Left renal cortex interstitium (tissue), 4 donors: ENCODE results near the gene EIF5A. TPM values are rescaled to one million over a fixed set of nuclear protein-coding genes. Genes with fewer than 3 reads are reported as not detected.

Experiments used
- DNase-seq, 4 donors: peaks; one replicate each; pipeline ENCODE4 v3.0.0-alpha.2; 2013; ENCODE audit warnings: low read depth in 4 of 4, low spot score in 2 of 4, missing footprints in 1 of 4
- polyA plus RNA-seq, 4 donors: library from polyadenylated mRNA; unstranded; fragments of 120-200 nt; gene quantifications; one replicate each; pipeline ENCODE4 v1.2.1, GENCODE V29; 2013; ENCODE audit not compliant: insufficient read length in 4 of 4

EIF5A gene
- polyA plus RNA-seq, 4 donors = 286 to 397 (median 312) TPM

DNA sequence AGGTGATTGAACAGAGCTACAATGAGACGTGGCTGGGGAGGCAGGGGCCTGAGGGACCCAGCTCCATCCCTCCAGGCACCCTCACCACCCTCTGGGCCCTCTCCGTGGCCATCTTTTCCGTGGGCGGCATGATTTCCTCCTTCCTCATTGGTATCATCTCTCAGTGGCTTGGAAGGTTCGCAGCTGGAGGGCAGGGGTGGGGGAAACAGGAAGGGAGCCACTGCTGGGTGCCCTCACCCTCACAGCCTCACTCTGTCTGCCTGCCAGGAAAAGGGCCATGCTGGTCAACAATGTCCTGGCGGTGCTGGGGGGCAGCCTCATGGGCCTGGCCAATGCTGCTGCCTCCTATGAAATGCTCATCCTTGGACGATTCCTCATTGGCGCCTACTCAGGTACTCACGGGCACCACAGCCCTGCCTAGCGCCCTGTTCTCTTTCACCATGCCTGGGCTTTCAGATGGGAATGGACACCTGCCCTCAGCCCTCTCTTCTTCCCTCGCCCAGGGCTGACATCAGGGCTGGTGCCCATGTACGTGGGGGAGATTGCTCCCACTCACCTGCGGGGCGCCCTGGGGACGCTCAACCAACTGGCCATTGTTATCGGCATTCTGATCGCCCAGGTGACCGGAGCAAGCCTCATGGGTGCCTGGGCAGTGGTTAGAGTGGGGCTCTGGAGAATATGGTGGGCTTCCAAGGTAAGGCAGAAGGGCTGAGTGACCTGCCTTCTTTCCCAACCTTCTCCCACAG is 23.8 kb upstream of the EIF5A start:
- no peak for DNase-seq

DNA sequence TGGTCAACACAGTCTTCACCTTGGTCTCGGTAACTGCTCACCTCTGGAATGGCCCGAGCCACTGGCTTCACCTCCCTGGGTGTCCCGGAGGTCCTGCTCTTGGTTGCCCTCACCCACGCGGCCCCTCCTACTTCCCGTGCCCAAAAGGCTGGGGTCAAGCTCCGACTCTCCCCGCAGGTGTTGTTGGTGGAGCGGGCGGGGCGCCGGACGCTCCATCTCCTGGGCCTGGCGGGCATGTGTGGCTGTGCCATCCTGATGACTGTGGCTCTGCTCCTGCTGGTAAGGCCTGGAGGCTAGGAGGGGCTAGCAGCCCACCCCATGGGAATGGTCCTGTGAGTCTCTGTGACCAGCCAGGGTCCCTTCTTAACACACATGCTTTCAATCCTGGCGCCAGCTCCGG is 22.5 kb upstream of the EIF5A start:
- no peak for DNase-seq

DNA sequence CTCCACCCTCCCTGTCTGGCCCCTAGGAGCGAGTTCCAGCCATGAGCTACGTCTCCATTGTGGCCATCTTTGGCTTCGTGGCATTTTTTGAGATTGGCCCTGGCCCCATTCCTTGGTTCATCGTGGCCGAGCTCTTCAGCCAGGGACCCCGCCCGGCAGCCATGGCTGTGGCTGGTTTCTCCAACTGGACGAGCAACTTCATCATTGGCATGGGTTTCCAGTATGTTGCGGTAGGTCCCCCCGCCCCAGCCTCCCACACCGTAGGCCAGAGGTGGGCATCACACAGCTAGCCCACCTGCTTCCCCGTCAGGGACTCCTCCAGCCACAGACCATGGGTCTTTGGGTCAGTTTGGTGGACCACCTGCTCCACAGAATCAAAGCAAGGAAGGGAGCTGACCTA is 21.7 kb upstream of the EIF5A start:
- DNase-seq = no peak

GRCh38 chr17:7289256-7290032 is 18.0 kb upstream of the EIF5A start:
- DNase-seq = no peak

DNA sequence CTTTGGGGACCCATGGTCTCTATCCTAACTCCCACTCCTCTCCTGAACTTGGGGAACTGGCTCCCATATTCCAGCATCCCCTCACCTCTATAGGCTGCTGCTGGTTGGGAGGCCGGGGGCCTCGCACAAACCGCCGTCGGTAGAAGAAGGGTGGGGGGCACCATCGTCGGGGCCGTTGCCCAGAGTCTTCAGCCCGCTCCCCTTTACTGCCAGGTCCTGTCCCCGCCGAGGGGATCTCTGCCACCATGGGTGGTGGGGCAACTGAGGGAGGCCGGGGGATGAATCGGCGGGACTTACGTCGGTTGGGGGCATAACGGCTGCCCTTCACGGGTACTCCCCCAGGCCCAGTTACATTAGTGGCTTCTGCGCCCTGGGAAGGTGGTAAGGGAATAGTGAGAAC is 17.3 kb upstream of the EIF5A start:
- no peak for DNase-seq

DNA sequence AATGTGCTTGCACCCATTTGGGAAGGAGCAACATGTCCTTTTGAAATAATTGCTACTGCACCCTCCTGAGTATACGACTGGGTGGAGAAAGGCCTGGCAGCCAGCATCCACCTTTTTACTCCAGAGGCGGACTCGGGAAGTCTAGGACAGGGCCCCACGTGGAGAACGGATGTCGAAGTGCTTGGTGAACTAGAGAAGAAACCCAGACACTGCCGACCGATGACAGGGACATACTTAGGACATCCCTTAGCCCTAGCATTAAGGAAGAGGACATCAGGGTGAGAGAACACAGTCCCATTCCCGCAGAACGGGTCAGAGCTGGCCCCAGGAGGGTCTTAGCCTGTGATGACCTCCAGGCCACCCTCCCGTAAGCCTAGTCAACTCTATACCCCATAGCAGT is 16.7 kb upstream of the EIF5A start:
- no peak for DNase-seq

GRCh38 chr17:7292194-7292593 is 15.2 kb upstream of the EIF5A start:
- DNase-seq = no peak

DNA sequence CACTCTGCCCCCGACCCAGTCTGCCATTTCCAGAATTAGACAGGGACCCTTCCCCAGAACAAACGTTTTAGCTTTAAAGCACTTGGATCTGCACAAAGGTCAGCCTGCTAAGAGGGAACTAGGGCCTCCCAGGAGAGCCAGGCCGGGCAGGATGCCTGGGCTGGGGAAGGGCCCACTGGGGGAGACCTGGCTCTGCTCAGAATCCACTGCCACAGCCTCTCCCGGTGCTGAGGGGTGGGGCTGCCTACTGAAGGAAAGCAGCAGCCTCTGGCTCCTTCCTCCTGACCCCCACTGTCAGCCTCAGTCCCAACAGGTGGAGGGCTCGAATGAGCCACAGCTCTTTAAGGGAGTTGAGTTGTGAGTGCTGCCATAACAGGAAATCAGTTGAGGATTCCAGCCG is 14.7 kb upstream of the EIF5A start:
- no peak for DNase-seq

GRCh38 chr17:7293159-7293558 is 14.3 kb upstream of the EIF5A start:
- no peak for DNase-seq

DNA sequence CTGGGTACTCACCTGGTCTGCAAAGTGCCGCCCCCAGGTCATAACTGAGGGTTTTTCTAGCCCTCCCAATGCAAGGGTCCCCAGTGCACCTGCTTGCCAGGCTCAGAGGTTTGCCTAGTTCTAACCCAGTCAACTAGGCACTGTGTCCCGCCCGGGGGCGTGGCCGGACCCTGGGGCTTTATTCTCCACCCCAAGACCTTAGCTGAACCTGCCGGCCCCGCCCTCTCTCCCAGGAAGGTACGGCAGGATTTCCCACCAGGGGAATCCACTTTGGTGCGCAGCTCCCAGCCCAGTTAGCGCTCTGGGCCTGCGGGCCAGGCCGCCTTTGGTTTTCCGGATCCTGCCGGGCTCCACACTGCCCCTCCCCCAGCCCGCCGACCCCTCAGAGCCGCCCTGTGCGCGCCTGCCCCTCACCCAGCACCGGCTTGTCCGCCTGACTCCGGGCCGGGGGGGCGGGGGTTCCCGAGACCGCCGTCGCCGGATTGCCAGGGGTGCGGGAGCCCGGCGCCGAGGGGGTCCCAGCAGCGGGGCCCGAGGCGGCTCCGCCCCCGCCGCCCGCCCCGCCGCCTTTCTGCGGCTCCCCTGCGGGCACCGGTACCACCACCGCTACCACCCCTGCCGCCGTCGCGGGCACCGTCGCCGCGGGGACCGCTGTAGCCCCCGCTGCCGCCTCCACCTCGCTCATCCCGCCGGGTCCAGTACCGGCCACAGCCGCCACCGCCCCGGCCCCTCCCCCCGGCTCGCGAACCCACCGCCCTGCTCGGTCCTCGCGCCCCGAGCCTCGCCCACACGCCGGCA is 13.4 kb upstream of the EIF5A start:
- no peak for DNase-seq

DNA sequence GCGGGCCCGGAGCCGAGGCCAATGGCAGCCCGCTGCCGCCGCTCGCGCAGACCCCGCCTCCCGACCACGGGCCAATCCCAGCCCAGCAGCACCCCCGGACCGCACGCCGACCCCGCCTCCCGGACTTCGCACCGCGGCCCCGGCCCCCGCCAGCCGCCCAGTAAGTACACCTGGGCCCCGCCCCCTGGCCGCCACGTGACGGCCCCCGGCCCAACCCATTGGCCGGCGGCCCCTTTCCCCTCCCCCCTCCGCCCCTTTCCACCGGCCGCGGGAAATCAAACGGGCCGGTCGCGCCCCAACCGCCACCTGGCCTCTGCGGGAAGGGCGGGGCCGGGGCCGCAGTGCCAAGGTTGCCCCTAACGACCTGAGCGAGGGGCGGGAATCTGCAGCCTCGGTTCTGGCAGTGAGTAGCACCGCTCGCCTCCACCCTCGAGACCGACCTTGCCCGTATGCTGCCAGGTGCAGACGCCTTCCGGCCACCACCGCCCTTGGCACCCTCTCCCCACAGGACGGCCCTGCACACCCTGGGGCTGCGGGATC is 12.7 kb upstream of the EIF5A start, which contains the start of gene YBX2:
Gene YBX2, minus strand, starts transcription at position 26 of the 540 bp plus-strand sequence. CDS start 139 bp downstream, outside the sequence.
- DNase-seq = no peak

- DNase-seq = no peak
These were observed 11.9 kb upstream of the EIF5A start for GRCh38 chr17:7295230-7296180.

DNA sequence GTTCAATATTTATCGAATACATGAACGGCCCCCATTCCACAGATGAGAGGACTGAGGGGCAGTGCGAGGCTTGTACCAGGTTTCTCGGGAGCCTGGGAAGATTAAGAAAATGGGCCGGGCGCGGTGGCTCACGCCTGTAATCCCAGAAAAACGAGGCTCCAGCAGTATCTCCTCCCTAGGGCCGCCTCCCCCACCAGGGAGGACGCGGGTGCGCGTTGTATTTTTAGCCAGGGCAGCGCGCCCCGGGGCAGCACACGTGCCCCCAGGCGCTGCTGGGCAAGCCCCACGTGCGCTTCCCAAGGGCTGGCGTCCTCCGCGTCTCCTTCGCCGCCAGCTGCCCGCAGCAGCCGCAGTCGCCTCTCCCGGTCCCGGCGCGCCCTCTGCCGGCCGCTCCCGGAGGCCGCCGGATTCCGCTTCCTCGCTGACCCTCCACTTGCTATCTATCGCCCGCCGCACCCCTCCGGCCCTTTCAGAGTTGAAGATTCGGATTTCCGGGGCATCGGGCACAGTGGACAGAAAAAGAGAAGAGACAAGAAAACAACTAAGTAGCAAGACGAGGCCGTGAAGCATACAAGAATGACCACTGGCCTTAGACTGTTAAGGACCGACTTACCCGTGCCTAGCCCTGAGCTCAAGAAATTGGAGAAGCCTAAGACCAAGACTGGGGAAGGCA is 11.1 kb upstream of the EIF5A start:
- DNase-seq = no peak

DNA sequence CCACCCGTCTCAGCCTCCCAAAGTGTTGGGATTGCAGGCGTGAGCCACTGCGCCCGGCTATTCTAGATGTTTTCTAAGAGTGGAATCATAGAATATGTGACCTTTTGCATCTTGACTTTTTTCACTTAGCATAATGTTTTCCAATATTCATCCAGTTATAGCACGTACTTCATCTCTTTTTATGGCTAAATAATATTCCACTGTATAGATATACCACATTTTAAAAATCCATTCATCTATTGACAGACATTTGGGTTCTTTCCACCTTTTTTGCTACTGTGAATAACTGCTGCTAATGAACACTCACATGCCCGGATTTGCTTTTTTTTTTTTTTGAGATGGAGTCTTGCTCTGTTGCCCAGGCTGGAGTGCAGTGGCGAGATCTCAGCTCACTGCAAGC is 3.2 kb upstream of the EIF5A start:
- no peak for DNase-seq

DNA sequence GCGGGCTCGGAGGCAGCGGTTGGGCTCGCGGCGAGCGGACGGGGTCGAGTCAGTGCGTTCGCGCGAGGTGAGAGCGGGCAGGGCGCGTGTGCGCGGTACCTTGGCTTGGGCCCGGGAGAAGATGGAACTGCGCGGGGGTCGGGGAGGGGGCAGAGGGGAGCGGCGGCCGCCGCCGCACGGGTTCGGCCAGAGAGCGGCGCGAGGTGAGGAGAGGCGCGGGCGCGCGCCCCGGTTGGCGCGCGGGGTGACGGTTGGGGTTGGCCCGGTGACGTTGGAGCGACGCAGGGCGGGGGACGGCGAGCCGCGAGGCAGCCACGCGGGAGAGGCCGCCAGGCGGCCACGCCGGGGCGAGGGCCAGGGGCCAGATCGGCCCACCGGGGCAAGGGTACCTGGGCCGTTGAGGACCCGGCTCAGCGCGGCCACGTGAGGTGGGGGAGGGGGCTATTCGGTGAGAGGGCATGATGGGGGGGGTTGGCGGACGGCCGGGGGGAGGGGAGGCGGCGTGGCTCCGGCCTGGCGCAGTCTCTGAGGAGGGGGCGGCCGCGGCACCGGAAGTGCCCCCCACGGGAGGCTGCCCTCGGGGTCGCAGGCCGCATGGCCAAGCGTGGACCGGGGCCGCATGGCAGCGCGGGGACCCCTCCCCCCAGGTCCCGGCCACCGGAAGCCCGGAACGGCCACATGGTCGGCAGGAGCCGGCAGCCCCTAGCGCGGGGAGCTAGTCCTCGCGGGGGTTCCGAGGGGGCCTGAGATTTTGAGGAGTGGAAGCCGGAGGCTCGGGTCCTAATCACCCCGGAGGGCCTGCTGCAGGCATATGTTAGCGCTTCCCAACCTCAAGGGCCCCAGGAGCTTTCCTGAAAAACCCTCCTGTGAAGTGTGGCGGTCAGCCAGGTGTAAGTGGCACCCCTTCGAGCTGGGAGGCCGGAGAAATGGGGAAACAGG is 527 bp downstream of the EIF5A start:
- DNase-seq = no peak

GRCh38 chr17:7308625-7309433 is 1.4 kb downstream of the EIF5A start:
- DNase-seq = peak in 1 of 4 donors; percentile 66

GRCh38 chr17:7309628-7310027 is 2.2 kb downstream of the EIF5A start:
- DNase-seq = no peak
